ENCODE results near the gene ELMO1. TPM values are rescaled to one million over a fixed set of nuclear protein-coding genes. Genes with fewer than 3 reads are reported as not detected.

The ELMO1 gene
- total and polyA plus RNA-seq, 2 experiments from 2014 or later = 9.6 to 10.8 TPM

DNA sequence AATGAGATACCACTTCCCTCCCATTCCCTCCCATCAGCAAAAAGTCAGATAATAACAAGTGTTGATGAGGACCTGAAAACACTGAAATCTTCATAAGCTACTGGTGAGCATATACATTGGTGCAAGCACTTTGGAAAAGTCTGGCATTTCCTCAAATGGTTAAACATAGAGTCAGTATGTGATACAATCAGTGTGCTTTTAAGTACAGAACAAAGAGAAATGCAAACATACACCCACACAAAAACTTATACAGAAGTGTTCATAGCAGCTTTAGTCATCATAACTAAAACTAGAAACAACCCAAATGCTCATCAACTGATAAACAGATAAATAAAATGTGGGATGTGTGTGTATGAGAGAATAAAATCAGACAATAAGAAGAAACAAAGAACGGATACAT lies 261.9 kb downstream of the ELMO1 start:
- TF ChIP-seq, protein P1, sequence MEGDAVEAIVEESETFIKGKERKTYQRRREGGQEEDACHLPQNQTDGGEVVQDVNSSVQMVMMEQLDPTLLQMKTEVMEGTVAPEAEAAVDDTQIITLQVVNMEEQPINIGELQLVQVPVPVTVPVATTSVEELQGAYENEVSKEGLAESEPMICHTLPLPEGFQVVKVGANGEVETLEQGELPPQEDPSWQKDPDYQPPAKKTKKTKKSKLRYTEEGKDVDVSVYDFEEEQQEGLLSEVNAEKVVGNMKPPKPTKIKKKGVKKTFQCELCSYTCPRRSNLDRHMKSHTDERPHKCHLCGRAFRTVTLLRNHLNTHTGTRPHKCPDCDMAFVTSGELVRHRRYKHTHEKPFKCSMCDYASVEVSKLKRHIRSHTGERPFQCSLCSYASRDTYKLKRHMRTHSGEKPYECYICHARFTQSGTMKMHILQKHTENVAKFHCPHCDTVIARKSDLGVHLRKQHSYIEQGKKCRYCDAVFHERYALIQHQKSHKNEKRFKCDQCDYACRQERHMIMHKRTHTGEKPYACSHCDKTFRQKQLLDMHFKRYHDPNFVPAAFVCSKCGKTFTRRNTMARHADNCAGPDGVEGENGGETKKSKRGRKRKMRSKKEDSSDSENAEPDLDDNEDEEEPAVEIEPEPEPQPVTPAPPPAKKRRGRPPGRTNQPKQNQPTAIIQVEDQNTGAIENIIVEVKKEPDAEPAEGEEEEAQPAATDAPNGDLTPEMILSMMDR (IDR thresholded peaks at IDR 0.05; ENCODE audit: low read depth, low read length) = no peak
- Histone ChIP-seq H3K4me3 (no peak overlapping the region), H3K27ac (no peak overlapping the region), H3K9me3 (ENCODE audit: low read depth) (no peaks in the 10 kb centered on the region), H3K4me1 (ENCODE audit: low read depth) (peaks cover 18% of the 10 kb centered on the region), H3K36me3 (no peaks in the 10 kb centered on the region), H3K27me3 (no peaks in the 10 kb centered on the region)
- no peak for DNase-seq (ENCODE audit: low read depth in 1 of 2, low spot score in 1 of 2)

DNA sequence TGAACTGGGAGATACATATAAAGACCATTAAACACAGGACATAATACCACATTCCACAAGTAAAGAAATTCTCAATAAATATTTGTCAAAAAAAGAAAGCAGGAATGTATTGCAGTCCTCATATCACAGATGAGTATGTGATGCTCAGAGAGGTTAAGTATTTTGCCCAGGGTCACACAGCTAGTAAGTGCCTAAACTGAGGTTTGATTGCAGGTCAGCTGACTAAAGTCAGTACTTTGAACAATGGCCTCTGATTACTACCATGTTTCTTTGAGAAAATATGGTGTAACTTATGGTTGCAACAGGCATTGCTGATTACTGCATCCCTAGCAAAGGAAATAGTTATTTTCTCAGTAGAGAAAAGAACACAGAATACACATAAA lies 267.1 kb downstream of the ELMO1 start:
- no peak for DNase-seq (ENCODE audit: low read depth in 1 of 2, low spot score in 1 of 2)
- Histone ChIP-seq H3K4me1 (ENCODE audit: low read depth) (peaks cover 18% of the 10 kb centered on the region), H3K9me3 (ENCODE audit: low read depth) (no peaks in the 10 kb centered on the region), H3K36me3 (no peaks in the 10 kb centered on the region), H3K4me3 (no peak overlapping the region), H3K27ac (no peak overlapping the region), H3K27me3 (no peaks in the 10 kb centered on the region)
- TF ChIP-seq, protein P1 (IDR thresholded peaks at IDR 0.05; ENCODE audit: low read depth, low read length) = no peak

DNA sequence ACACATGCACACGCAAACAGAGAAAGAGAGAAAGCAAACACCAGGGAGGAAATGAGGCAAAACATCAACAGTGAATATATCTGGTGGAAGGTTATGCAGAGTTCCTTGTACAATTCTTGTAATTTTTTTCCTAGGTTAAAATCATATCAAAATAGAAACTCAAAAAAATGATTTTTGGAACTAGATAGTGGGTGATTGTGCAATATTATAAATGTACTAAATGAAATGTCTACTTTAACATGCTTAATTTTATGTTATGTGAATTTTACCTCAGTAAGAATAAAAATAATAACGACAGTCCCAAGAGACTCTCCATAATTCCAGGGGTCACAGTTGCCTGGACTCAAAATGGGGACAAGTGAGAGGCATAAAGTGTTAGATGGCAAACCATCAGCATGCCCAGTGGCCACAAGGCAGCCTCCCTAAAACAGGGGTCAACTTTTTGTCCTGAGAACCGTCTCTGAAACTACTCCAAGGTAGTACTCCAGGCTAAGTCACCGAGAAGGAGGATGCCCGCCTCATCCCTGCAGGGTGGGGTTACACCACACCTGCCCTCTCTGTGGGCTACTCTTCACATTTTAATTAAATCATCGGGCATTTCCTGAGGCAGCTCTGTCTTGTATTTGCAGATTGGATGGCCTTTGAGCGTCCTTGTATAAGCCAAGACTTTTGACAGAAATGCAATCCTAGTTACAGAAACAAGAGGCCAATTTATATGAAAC lies 267.7 kb downstream of the ELMO1 start:
- Histone ChIP-seq H3K9me3 (ENCODE audit: low read depth) (no peaks in the 10 kb centered on the region), H3K27ac (no peak overlapping the region), H3K36me3 (no peaks in the 10 kb centered on the region), H3K4me1 (ENCODE audit: low read depth) (peaks cover 18% of the 10 kb centered on the region), H3K4me3 (no peak overlapping the region), H3K27me3 (no peaks in the 10 kb centered on the region)
- TF ChIP-seq, protein P1 (IDR thresholded peaks at IDR 0.05; ENCODE audit: low read depth, low read length) = no peak
- DNase-seq (ENCODE audit: low read depth in 1 of 2, low spot score in 1 of 2) = no peak

DNA sequence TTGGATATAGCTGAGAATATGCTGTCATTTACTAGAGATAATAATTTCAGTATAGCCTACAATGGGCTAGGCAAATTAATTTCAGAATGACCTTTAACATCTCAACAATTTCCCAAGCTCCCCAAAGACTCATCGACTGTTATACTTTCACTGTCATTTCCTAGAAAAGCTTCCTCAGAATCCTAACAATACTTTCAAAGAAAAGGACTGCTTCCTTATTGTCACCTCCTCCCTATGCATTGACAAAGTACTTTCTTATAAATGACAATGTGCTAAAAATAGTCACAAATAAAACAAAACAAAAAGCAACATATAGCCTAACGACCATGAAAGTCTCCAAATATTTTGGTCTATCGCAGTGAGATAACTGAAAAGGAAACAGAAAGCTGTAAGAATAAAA lies 272.6 kb downstream of the ELMO1 start:
- no peaks in the 10 kb centered on the region for H3K27me3 ChIP-seq
- H3K4me1 ChIP-seq (ENCODE audit: low read depth) = peaks cover 7% of the 10 kb centered on the region
- H3K9me3 ChIP-seq (ENCODE audit: low read depth) = no peaks in the 10 kb centered on the region
- TF ChIP-seq, protein P1 (IDR thresholded peaks at IDR 0.05; ENCODE audit: low read depth, low read length) = no peak
- no peak for DNase-seq (ENCODE audit: low read depth in 1 of 2, low spot score in 1 of 2)
- no peaks in the 10 kb centered on the region for H3K36me3 ChIP-seq
- H3K27ac ChIP-seq = no peak overlapping the region
- H3K4me3 ChIP-seq = no peak overlapping the region

DNA sequence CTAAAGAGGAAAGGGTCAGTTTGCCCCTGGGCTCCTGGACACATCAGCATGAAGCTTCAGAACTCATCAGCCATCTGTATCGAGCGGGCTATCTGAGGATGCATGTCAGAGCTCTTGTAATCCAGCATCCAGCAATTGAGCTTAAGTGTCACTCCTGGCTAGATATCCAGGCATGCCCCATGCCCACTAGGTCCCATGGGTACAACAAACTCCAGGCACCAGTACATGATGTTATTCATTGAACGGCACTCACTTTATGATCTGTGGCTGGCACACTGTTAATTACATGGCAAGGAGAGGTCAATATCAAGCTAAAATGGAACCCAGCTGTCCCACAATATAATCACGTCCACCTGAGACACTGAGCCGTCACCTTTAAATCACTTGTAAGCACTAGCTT lies 274.2 kb downstream of the ELMO1 start:
- no peaks in the 10 kb centered on the region for H3K27me3 ChIP-seq
- DNase-seq (ENCODE audit: low read depth in 1 of 2, low spot score in 1 of 2) = no peak
- no peak overlapping the region for H3K27ac ChIP-seq
- no peak overlapping the region for H3K4me3 ChIP-seq
- H3K9me3 ChIP-seq (ENCODE audit: low read depth) = no peaks in the 10 kb centered on the region
- H3K36me3 ChIP-seq = no peaks in the 10 kb centered on the region
- peaks cover 7% of the 10 kb centered on the region for H3K4me1 ChIP-seq (ENCODE audit: low read depth)
- TF ChIP-seq, protein P1 (IDR thresholded peaks at IDR 0.05; ENCODE audit: low read depth, low read length) = no peak
